Transverse colon (tissue), 4 donors: Measurements from ENCODE around the gene SLC2A4. TPM values are rescaled to one million over a fixed set of nuclear protein-coding genes. Genes with fewer than 3 reads are reported as not detected.

ENCODE experiments used
- DNase-seq: peaks from one replicate; pipeline ENCODE4 v3.0.0-alpha.2; 2019
- H3K27ac ChIP-seq, 4 donors: fragments of 200-600 bp; sonication (generic); 2 replicates each; pipeline ENCODE4 v1.5.1; 2016 to 2018; ENCODE audit warnings: inconsistent platforms in 4 of 4
- H3K27me3 ChIP-seq: fragments of 200-600 bp; sonication (generic); 2 replicates; pipeline ENCODE4 v1.5.1; 2017; ENCODE audit warnings: inconsistent platforms
- H3K36me3 ChIP-seq, 4 donors: fragments of 200-600 bp; sonication (generic); 2 replicates each; pipeline ENCODE4 v1.5.1; 2017 to 2019; ENCODE audit warnings: inconsistent platforms in 4 of 4
- H3K4me1 ChIP-seq, 4 donors: fragments of 200-600 bp; sonication (generic); 2 replicates each; pipeline ENCODE4 v1.5.1; 2017 to 2020; ENCODE audit warnings: inconsistent platforms in 4 of 4
- H3K4me3 ChIP-seq, 4 donors: fragments of 200-600 bp; sonication (generic); 1 replicate in 1 of 4; 2 replicates in 3 of 4; pipeline versions ENCODE4 v1.5.1 to v1.6.1; 2017 to 2019; ENCODE audit warnings: inconsistent platforms in 4 of 4
- H3K9me3 ChIP-seq, 2 donors: fragments of 200-600 bp; sonication (generic); 2 replicates each; pipeline ENCODE4 v1.5.1; 2017 to 2019; ENCODE audit warnings: inconsistent platforms in 2 of 2
- CTCF ChIP-seq, 5 experiments: fragments of 200-600 bp in 3 of 5; fragments of 450-650 bp in 2 of 5; sonication (generic) in 3 of 5; IDR thresholded peaks; 1 replicate in 2 of 5; 2 replicates in 3 of 5; pipeline ENCODE4 v1.5.1; 2016 to 2017; ENCODE audit warnings: antibody characterized with exemption in 5 of 5, inconsistent platforms in 3 of 5, mild to moderate bottlenecking in 2 of 5, moderate library complexity in 1 of 5
- EP300 ChIP-seq: sonication (generic); formaldehyde crosslinking; IDR thresholded peaks from one replicate; pipeline ENCODE4 v1.6.1; 2017; ENCODE audit warnings: antibody characterized with exemption, low read depth
- POLR2A ChIP-seq: fragments of 450-650 bp; IDR thresholded peaks from one replicate; pipeline ENCODE4 v1.6.1; 2016; ENCODE audit warnings: antibody characterized with exemption, mild to moderate bottlenecking, moderate library complexity
- POLR2AphosphoS5 ChIP-seq, 3 donors: sonication (generic); formaldehyde crosslinking; IDR thresholded peaks; one replicate each; pipeline ENCODE4 v1.6.1; 2016; ENCODE audit warnings: antibody characterized with exemption in 3 of 3
- WGBS, 2 donors: methylation state at CpG; one replicate each; pipeline ENCODE4 v1.1.5; 2018; ENCODE audit warnings: low coverage in 1 of 2; 5-methylcytosine and 5-hydroxymethylcytosine counted together
- in situ Hi-C, 4 donors: fragments of 200-750 bp; cut with MboI; loops; one replicate each; pipeline versions ENCODE4 v1.15.0 to v1.15.1; 2017; ENCODE audit warnings: low sequenced_read_pairs in 3 of 4, low pct_ligation_motif_present in 1 of 4, low pct_unique_long_range_greater_than_20kb in 1 of 4
- intact Hi-C: fragments of 100-400 bp; cut with DNase I; formaldehyde crosslinking; loops from one replicate; pipeline ENCODE4 v1.15.1; 2023; ENCODE audit warnings: low total_unique reads
- total RNA-seq, 4 donors: library from RNA; depleted of rRNA; stranded (reverse); fragments of >200 nt; gene quantifications; one replicate each; pipeline ENCODE4 v1.1.0, GENCODE V29; 2016

Gene SLC2A4
- total RNA-seq, 4 donors from 2014 or later = 9.7 to 35.5 (median 20.3) TPM

GRCh38 chr17:7326186-7326585 lies 44.7 kb downstream of the SLC2A4 start:
- Histone ChIP-seq H3K9me3 (no peaks in the 10 kb centered on the region), H3K36me3 (peaks cover 0 to 12% (median 6%) of the 10 kb centered on the region in 4 donors), H3K4me3 (no peak overlapping the region), H3K4me1 (peaks cover 7 to 21% (median 14%) of the 10 kb centered on the region in 4 donors), H3K27me3 (no peaks in the 10 kb centered on the region), H3K27ac (no peak overlapping the region)
- WGBS, 2 donors = 96% methylated on average over 10 of the region's 11 CpGs; no CpG with 5 or more reads in 1 of the 2 donors
- in situ Hi-C loops = loop anchor here in 1 of 4 donors (25.0 kb wide), 1 partner anchor 289 kb away; the partner anchor contains the start of genes SLC16A11 and SLC16A13
- no peak for DNase-seq
- TF ChIP-seq POLR2A (no peak), EP300 (no peak), CTCF (IDR thresholded peaks at IDR 0.05) (no peak), POLR2AphosphoS5 (IDR thresholded peaks at IDR 0.05) (no peak)
- intact Hi-C loops = no loop called here

GRCh38 chr17:7327056-7327455 lies 45.5 kb downstream of the SLC2A4 start:
- no peak for DNase-seq
- H3K4me1 ChIP-seq = peaks cover 7 to 21% (median 14%) of the 10 kb centered on the region in 4 donors
- H3K9me3 ChIP-seq = no peaks in the 10 kb centered on the region
- H3K27me3 ChIP-seq = no peaks in the 10 kb centered on the region
- TF ChIP-seq POLR2AphosphoS5 (IDR thresholded peaks at IDR 0.05) (no peak), POLR2A (no peak), EP300 (no peak), CTCF (IDR thresholded peaks at IDR 0.05) (no peak)
- intact Hi-C loops = no loop called here
- no peak overlapping the region for H3K4me3 ChIP-seq
- in situ Hi-C loops = loop anchor here in 1 of 4 donors (25.0 kb wide), 1 partner anchor 290 kb away; the partner anchor contains the start of genes SLC16A11 and SLC16A13
- H3K27ac ChIP-seq = no peak overlapping the region
- WGBS, 2 donors = 90% methylated on average over 7 of the region's 7 CpGs; no CpG with 5 or more reads in 1 of the 2 donors
- H3K36me3 ChIP-seq = peaks cover 0 to 6% (median 3%) of the 10 kb centered on the region in 4 donors

GRCh38 chr17:7327501-7327900 lies 46.0 kb downstream of the SLC2A4 start:
- intact Hi-C loops = no loop called here

More at GRCh38 chr17:7327501-7327900, 46.0 kb downstream of the SLC2A4 start:
- in situ Hi-C loops = loop anchor here in 1 of 4 donors (25.0 kb wide), 1 partner anchor 290 kb away; the partner anchor contains the start of genes SLC16A11 and SLC16A13
- WGBS, 2 donors = 80% methylated on average over 17 of the region's 17 CpGs; no CpG with 5 or more reads in 1 of the 2 donors
- Histone ChIP-seq H3K27ac (no peak overlapping the region), H3K27me3 (no peaks in the 10 kb centered on the region), H3K36me3 (peaks cover 0 to 6% (median under 1%) of the 10 kb centered on the region in 4 donors), H3K9me3 (no peaks in the 10 kb centered on the region), H3K4me3 (no peak overlapping the region), H3K4me1 (peaks cover 7 to 21% (median 14%) of the 10 kb centered on the region in 4 donors)
- TF ChIP-seq POLR2AphosphoS5 (IDR thresholded peaks at IDR 0.05) (no peak), POLR2A (no peak), CTCF (IDR thresholded peaks at IDR 0.05) (no peak), EP300 (no peak)
- no peak for DNase-seq
